Hepatocyte (in vitro differentiated cells): ENCODE results near the gene ALG9. TPM values are rescaled to one million over a fixed set of nuclear protein-coding genes. Genes with fewer than 3 reads are reported as not detected.
"Not testable (repeated sequence)": the region's sequence is repeated elsewhere in the genome, so short reads cannot be mapped to it uniquely, and the experiment has no call there.

Experiments
- DNase-seq: peaks from one replicate; pipeline ENCODE4 v3.0.0-alpha.2; 2016; ENCODE audit warnings: low spot score
- H2AFZ ChIP-seq: fragments of 200-600 bp; sonication (generic); 2 replicates; pipeline ENCODE4 v1.6.0; 2016; ENCODE audit warnings: antibody characterized with exemption, mild to moderate bottlenecking
- H3K27ac ChIP-seq: fragments of 200-600 bp; sonication (generic); 2 replicates; pipeline ENCODE4 v1.5.1; 2016; ENCODE audit warnings: mild to moderate bottlenecking
- H3K27me3 ChIP-seq: fragments of 200-600 bp; sonication (generic); 2 replicates; pipeline ENCODE4 v1.6.1; 2016
- H3K36me3 ChIP-seq: fragments of 200-600 bp; sonication (generic); replicated peaks from 2 replicates; pipeline ENCODE4 v1.5.1; 2016; ENCODE audit warnings: low read depth; ENCODE audit not compliant: insufficient read depth
- H3K4me1 ChIP-seq: fragments of 200-600 bp; sonication (generic); 2 replicates; pipeline ENCODE4 v1.5.1; 2016; ENCODE audit warnings: mild to moderate bottlenecking, moderate library complexity; ENCODE audit not compliant: insufficient read depth
- H3K4me2 ChIP-seq: fragments of 200-600 bp; sonication (generic); 2 replicates; pipeline ENCODE4 v1.6.0; 2016
- H3K4me3 ChIP-seq: fragments of 200-600 bp; sonication (generic); 2 replicates; pipeline ENCODE4 v1.5.1; 2016; ENCODE audit warnings: mild to moderate bottlenecking
- H3K79me2 ChIP-seq: fragments of 200-600 bp; sonication (generic); 2 replicates; pipeline ENCODE4 v1.6.0; 2017; ENCODE audit warnings: mild to moderate bottlenecking
- H3K9me2 ChIP-seq: fragments of 200-600 bp; sonication (generic); replicated peaks from 2 replicates; pipeline ENCODE4 v1.6.0; 2017; ENCODE audit warnings: mild to moderate bottlenecking; ENCODE audit not compliant: insufficient read depth
- H3K9me3 ChIP-seq: fragments of 200-600 bp; sonication (generic); 2 replicates; pipeline ENCODE4 v1.5.1; 2016; ENCODE audit warnings: low read depth, mild to moderate bottlenecking
- H4K20me1 ChIP-seq: fragments of 200-600 bp; sonication (generic); 2 replicates; pipeline ENCODE4 v1.6.0; 2016; ENCODE audit warnings: mild to moderate bottlenecking; ENCODE audit not compliant: insufficient read depth, poor library complexity, severe bottlenecking
- CTCF ChIP-seq: fragments of 200-600 bp; sonication (generic); IDR thresholded peaks from 2 replicates; pipeline ENCODE4 v1.5.1; 2016; ENCODE audit warnings: antibody characterized with exemption, mild to moderate bottlenecking; ENCODE audit not compliant: poor library complexity
- EZH2 ChIP-seq: fragments of 200-600 bp; sonication (generic); IDR thresholded peaks from 2 replicates; pipeline ENCODE4 v1.6.1; 2016; ENCODE audit warnings: antibody characterized with exemption, mild to moderate bottlenecking, borderline replicate concordance
- EZH2phosphoT487 ChIP-seq: fragments of 200-600 bp; sonication (generic); IDR thresholded peaks from one replicate; pipeline ENCODE4 v1.6.1; 2018; ENCODE audit warnings: antibody characterized with exemption, mild to moderate bottlenecking, low read depth, moderate library complexity; ENCODE audit not compliant: unreplicated experiment, severe bottlenecking
- WGBS: methylation state at CpG from one replicate; pipeline ENCODE4 v1.1.6; 2016; ENCODE audit warnings: low lambda C conversion rate; ENCODE audit errors: missing lambda C conversion rate; 5-methylcytosine and 5-hydroxymethylcytosine counted together
- polyA plus RNA-seq: library from polyadenylated mRNA; unstranded; fragments of >200 nt; fragmentation: Nextera tagmentation; extraction: Ambion mirVana; gene quantifications from 2 replicates; pipeline ENCODE4 v1.2.1, GENCODE V29; 2016
- total RNA-seq: library from RNA; depleted of rRNA; stranded (reverse); fragments of >200 nt; gene quantifications from 2 replicates; pipeline ENCODE4 v1.2.3, GENCODE V29; 2014

Gene ALG9
- total and polyA plus RNA-seq, 2 experiments from 2014 or later: 22.6 to 52.4 TPM

GRCh38 chr11:111906680-111907079 is 35.3 kb upstream of the ALG9 start:
- H3K9me2 ChIP-seq: no peaks in the 10 kb centered on the region
- WGBS: 100% methylated on average over 1 of the region's 1 CpG

DNA sequence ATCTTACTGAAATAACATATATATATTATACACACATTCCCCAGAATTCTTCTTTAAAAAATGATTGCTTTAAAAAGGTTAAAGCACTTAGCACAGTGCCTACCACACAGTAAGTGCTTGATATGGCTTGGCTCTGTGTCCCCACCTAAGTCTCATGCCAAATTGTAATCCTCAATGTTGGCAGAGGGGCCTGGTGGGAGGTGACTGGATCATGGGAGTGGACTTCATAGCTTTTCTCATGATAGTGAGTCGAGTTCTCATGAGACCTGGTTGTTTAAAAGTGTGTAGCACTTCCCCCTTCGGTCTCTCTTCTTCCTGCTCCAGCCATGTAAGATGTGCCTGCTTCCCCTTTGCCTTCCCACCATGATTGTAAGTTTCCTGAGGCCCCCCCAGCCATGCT is 34.0 kb upstream of the ALG9 start:
- no peak for TF ChIP-seq EZH2
- no peak overlapping the region for H2AFZ ChIP-seq
- no peaks in the 10 kb centered on the region for H3K27me3 ChIP-seq
- no peaks in the 10 kb centered on the region for H4K20me1 ChIP-seq
- DNase-seq: no peak
- no peaks in the 10 kb centered on the region for H3K36me3 ChIP-seq
- no peak overlapping the region for H3K4me3 ChIP-seq
- H3K9me2 ChIP-seq: no peaks in the 10 kb centered on the region
- no peak overlapping the region for H3K27ac ChIP-seq
- H3K4me1 ChIP-seq: no peaks in the 10 kb centered on the region
- WGBS: 76% methylated on average over 2 of the region's 2 CpGs
- no peak overlapping the region for H3K4me2 ChIP-seq
- no peaks in the 10 kb centered on the region for H3K79me2 ChIP-seq
- H3K9me3 ChIP-seq: no peaks in the 10 kb centered on the region

More at GRCh38 chr11:111906680-111907079, 35.3 kb upstream of the ALG9 start:
- H3K27ac ChIP-seq: no peak overlapping the region
- peaks cover 11% of the 10 kb centered on the region for H3K4me1 ChIP-seq
- H4K20me1 ChIP-seq: no peaks in the 10 kb centered on the region
- H3K4me3 ChIP-seq: no peak overlapping the region
- no peak overlapping the region for H2AFZ ChIP-seq
- H3K36me3 ChIP-seq: no peaks in the 10 kb centered on the region
- DNase-seq: no peak
- no peaks in the 10 kb centered on the region for H3K9me3 ChIP-seq
- no peaks in the 10 kb centered on the region for H3K27me3 ChIP-seq
- TF ChIP-seq EZH2phosphoT487: no peak
- TF ChIP-seq EZH2: no peak
- no peak for TF ChIP-seq CTCF
- H3K79me2 ChIP-seq: no peaks in the 10 kb centered on the region
- H3K4me2 ChIP-seq: no peak overlapping the region

DNA sequence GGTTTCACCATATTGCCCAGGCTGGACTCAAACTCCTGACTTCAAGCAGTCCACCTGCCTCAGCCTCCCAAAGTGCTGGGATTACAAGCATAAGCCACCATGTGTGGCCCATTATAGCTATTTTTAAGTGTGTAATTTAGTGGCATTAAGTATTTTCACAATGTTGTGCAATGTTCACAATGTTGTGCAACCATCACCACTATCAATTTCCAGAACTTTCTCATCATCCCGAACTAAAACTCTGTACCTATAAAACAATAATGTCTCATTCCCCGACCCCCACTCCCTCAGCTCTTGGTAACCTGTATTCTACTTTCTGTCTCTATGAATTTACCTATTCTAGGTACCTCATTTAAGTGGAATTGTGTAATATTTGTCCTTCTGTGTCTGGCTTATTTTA is 15.5 kb upstream of the ALG9 start:
- no peaks in the 10 kb centered on the region for H3K27me3 ChIP-seq
- no peaks in the 10 kb centered on the region for H3K4me1 ChIP-seq
- no peaks in the 10 kb centered on the region for H4K20me1 ChIP-seq
- H2AFZ ChIP-seq: no peak overlapping the region
- no peaks in the 10 kb centered on the region for H3K36me3 ChIP-seq
- no peak for DNase-seq
- H3K9me3 ChIP-seq: no peaks in the 10 kb centered on the region
- no peak overlapping the region for H3K4me2 ChIP-seq
- H3K27ac ChIP-seq: no peak overlapping the region
- no peak overlapping the region for H3K4me3 ChIP-seq
- WGBS: 76% methylated on average over 2 of the region's 2 CpGs
- H3K79me2 ChIP-seq: no peaks in the 10 kb centered on the region
- no peaks in the 10 kb centered on the region for H3K9me2 ChIP-seq
- TF ChIP-seq CTCF: no peak
- no peak for TF ChIP-seq EZH2
- TF ChIP-seq EZH2phosphoT487: no peak

DNA sequence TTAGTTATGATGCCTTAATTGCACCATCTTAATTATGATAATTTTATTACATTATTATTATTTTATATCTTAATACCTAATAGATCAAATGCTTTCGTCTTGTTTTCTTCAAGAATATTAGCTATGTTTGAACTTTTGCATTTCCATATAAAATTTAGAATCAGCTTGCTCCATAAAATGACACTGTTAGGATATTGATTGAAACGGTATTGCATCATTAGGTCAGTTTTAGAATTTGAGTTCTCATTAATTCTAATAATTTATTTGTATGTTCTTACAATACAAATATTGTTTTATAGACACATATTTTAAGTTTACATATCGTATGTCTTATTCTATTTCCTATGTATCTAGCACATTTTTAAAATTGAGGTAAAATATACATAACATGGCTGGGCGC is 14.7 kb upstream of the ALG9 start:
- Histone ChIP-seq H3K36me3 (no peaks in the 10 kb centered on the region), H3K9me3 (no peaks in the 10 kb centered on the region), H3K79me2 (no peaks in the 10 kb centered on the region), H3K4me3 (no peak overlapping the region), H4K20me1 (no peaks in the 10 kb centered on the region), H2AFZ (no peak overlapping the region), H3K4me1 (no peaks in the 10 kb centered on the region), H3K9me2 (no peaks in the 10 kb centered on the region), H3K27ac (no peak overlapping the region), H3K27me3 (no peaks in the 10 kb centered on the region), H3K4me2 (no peak overlapping the region)
- 95% methylated on average over 4 of the region's 4 CpGs for WGBS
- TF ChIP-seq EZH2phosphoT487 (no peak), CTCF (no peak), EZH2 (no peak)
- DNase-seq: no peak

DNA sequence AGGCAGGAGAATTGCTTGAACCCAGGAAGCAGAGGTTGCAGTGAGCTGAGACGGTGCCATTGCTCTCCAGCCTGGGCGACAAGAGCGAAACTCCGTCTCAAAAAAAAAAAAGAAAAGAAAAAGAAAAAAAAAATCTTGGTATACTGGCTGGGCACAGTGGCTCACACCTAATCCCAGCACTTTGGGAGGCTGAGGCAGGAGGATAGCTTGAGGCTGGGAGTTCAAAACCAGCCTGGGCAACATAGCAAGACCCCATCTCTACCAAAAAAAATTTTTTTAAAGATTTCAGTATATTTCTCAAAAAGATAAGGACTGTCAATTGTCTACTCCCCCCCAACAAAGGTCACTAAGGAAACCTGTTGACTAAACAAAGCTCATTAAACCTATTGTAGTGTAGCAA is 13.7 kb upstream of the ALG9 start:
- DNase-seq, H4K20me1 ChIP-seq, H3K9me2 ChIP-seq, H3K36me3 ChIP-seq, H3K4me3 ChIP-seq, H3K4me1 ChIP-seq, H3K4me2 ChIP-seq, H3K27ac ChIP-seq, H3K27me3 ChIP-seq, H3K79me2 ChIP-seq, H2AFZ ChIP-seq, H3K9me3 ChIP-seq: not testable (repeated sequence)
- 100% methylated on average over 1 of the region's 4 CpGs for WGBS
